NCI-H1694 treated with DMSO at 0.1 percent for 48 hours (cell line): Measurements from ENCODE around the gene CSF3R.

ENCODE experiments used
- DNase-seq: peaks from one replicate; lab custom pipeline; 2025; lab: John Stamatoyannopoulos, UW

Gene CSF3R

GRCh38 chr1:36482724-36483388 is at the start of gene CSF3R:
Gene CSF3R, minus strand, starts transcription at chr1:36482913. Its CDS starts 3,417 bp downstream, at chr1:36479496.
- no peak for DNase-seq

- DNase-seq = no peak
Measured at GRCh38 chr1:36531833-36532232, 49.1 kb upstream of the CSF3R start.

- no peak for DNase-seq
Measured at GRCh38 chr1:36530791-36531190, 48.1 kb upstream of the CSF3R start.

GRCh38 chr1:36530261-36530660 is 47.5 kb upstream of the CSF3R start:
- DNase-seq = no peak

- no peak for DNase-seq
Measured at GRCh38 chr1:36529769-36530260, 47.1 kb upstream of the CSF3R start.

GRCh38 chr1:36528361-36529349 is 45.9 kb upstream of the CSF3R start:
- peak; percentile 3 for DNase-seq

GRCh38 chr1:36525166-36525565 is 42.5 kb upstream of the CSF3R start:
- DNase-seq = no peak

GRCh38 chr1:36524359-36525062 is 41.8 kb upstream of the CSF3R start:
- DNase-seq = no peak

- no peak for DNase-seq
Measured at GRCh38 chr1:36523850-36524249, 41.1 kb upstream of the CSF3R start.

- no peak for DNase-seq
Measured at GRCh38 chr1:36523230-36523495, 40.5 kb upstream of the CSF3R start.

- DNase-seq = no peak
Measured at GRCh38 chr1:36522461-36523229, 39.9 kb upstream of the CSF3R start.

- DNase-seq = no peak
Measured at GRCh38 chr1:36522021-36522420, 39.3 kb upstream of the CSF3R start.

GRCh38 chr1:36520771-36521420 is 38.2 kb upstream of the CSF3R start:
- DNase-seq = no peak

- no peak for DNase-seq
Measured at GRCh38 chr1:36520056-36520455, 37.3 kb upstream of the CSF3R start.

GRCh38 chr1:36517011-36517771 is 34.5 kb upstream of the CSF3R start:
- no peak for DNase-seq

GRCh38 chr1:36516372-36517010 is 33.8 kb upstream of the CSF3R start:
- peak; percentile 42 for DNase-seq

- DNase-seq = no peak
Measured at GRCh38 chr1:36515315-36516138, 32.8 kb upstream of the CSF3R start.

- DNase-seq = no peak
Measured at GRCh38 chr1:36514501-36514900, 31.8 kb upstream of the CSF3R start.
